Dendritic cell treated with granulocyte-macrophage colony-stimulating factor and Interleukin-4, amounts not matched to agents 40 ng/mL and 50 ng/mL, for 4 days (primary cell): Measurements from ENCODE around the gene CARD19.
A peak's percentile ranks its signal among the peaks of the same experiment; 100 is the strongest.

Experiments used
- H3K27ac Mint-ChIP-seq: one replicate; pipeline ENCODE4 v1.8.0; 2022; ENCODE audit warnings: mild to moderate bottlenecking, mixed read lengths
- H3K27me3 Mint-ChIP-seq: one replicate; pipeline ENCODE4 v1.8.0; 2022; ENCODE audit warnings: mild to moderate bottlenecking, mixed read lengths
- H3K36me3 Mint-ChIP-seq: one replicate; pipeline ENCODE4 v1.8.0; 2022; ENCODE audit warnings: low read depth, mixed read lengths
- H3K4me1 Mint-ChIP-seq: one replicate; pipeline ENCODE4 v1.8.0; 2022; ENCODE audit warnings: low read depth, mixed read lengths
- H3K4me3 Mint-ChIP-seq: one replicate; pipeline ENCODE4 v1.8.0; 2022; ENCODE audit warnings: mild to moderate bottlenecking, moderate library complexity, mixed read lengths
- H3K9me3 Mint-ChIP-seq: one replicate; pipeline ENCODE4 v1.8.0; 2022; ENCODE audit warnings: mixed read lengths
- intact Hi-C: fragments of 100-400 bp; cut with micrococcal nuclease; formaldehyde crosslinking; loops from one replicate; pipeline ENCODE4 v1.15.0; 2022

CARD19 gene

DNA sequence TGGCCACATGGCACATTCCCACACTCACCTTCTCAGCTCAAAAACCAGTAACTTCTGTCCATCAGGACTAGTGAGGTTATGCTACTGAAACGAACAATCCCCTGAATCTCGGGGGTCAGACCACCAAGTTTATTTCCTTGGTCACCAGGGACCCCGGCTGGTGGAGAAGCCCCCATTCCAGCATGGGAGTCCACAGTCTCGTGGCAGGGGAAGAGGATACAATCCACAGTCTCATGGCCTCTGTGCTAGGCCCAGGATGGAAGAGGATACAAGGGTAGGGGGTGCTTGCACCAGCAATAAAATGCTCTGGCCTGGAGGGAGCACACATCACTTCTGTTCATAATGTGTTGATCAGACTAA is 7.4 kb upstream of the CARD19 start:
- Mint-ChIP-seq H3K9me3 (peaks cover 20% of the 10 kb centered on the region), H3K27ac (no peak overlapping the region), H3K4me3 (no peak overlapping the region), H3K36me3 (peaks cover 6% of the 10 kb centered on the region), H3K27me3 (no peaks in the 10 kb centered on the region), H3K4me1 (peaks cover 35% of the 10 kb centered on the region)
- intact Hi-C loops, result no loop called here

DNA sequence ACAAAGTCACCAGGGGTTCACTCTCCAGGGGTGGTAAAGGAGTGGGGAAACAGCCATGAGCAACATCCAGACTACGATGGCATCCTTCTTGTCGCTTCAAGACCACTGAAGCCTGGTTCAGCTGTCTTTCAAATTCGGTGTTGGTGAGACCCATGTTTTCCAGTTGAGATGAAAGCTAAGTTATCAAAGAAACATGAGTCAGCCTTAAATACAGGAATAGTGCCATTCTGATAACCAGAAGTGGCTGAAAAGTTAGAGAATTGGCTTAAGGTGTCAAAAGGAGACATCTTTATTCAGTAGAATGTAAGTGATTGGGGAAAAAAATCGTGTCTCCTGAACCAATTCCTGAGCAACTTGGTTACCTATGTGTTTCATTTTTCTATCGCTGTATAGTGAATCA is 7.0 kb upstream of the CARD19 start:
- H3K4me1 Mint-ChIP-seq, result peaks cover 35% of the 10 kb centered on the region
- peaks cover 6% of the 10 kb centered on the region for H3K36me3 Mint-ChIP-seq
- H3K27ac Mint-ChIP-seq, result no peak overlapping the region
- intact Hi-C loops, result no loop called here
- peaks cover 20% of the 10 kb centered on the region for H3K9me3 Mint-ChIP-seq
- H3K27me3 Mint-ChIP-seq, result no peaks in the 10 kb centered on the region
- no peak overlapping the region for H3K4me3 Mint-ChIP-seq

DNA sequence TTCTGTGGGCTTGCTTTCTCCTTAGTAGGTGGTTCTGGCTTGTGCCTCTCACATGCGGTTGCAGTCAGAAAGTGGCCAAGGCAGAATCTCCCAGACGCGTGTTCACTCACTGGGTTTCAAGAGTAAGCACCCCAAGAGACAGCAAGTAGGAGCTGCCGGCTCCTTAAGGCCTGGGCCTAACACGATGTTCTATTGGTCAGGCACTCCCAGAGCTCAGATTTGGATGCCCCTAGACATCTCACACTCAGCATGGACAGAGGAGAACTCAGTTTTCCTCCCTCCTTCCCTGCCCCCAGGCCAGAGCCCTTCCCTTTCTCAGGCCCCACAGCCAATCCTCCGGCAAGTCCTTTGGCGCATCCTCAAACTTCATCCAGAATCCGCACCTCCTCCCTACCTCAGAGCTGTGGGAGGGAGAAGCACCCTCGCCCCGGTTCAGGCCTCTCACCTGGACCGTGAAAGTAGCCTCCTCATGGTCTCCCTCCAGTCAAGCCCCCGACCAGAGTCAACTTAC is 6.5 kb upstream of the CARD19 start:
- Mint-ChIP-seq H3K36me3 (peaks cover 6% of the 10 kb centered on the region), H3K4me1 (peaks cover 39% of the 10 kb centered on the region), H3K27ac (no peak overlapping the region), H3K27me3 (no peaks in the 10 kb centered on the region), H3K9me3 (peaks cover 20% of the 10 kb centered on the region), H3K4me3 (no peak overlapping the region)
- intact Hi-C loops, result no loop called here

DNA sequence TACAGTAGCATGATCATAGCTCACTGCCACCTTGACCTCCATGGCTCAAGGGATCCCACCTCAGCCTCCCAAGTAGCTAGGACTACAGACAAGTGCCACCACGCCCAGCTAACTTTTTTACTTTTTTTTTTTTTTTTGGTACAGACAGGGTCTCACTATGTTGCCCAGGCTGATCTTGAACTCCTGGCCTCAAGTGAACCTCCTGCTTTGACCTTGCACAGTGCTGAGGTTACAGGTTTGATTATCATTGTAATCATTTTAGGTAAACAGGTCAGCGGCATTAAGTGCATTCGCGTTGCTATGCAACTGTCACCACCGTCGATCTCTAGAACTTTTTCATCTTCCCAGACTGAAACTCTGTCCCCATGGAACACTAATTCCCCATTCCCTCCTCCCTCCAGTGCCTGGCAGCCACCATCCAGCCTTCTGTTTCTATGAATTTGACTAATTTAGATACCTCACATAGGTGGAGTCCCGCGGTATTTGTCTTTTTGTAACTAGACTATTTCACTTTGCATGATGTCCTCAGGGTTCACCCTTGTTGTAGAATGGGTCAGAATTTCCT is 5.8 kb upstream of the CARD19 start:
- peaks cover 6% of the 10 kb centered on the region for H3K36me3 Mint-ChIP-seq
- no peak overlapping the region for H3K4me3 Mint-ChIP-seq
- intact Hi-C loops, result loop anchor here (10.0 kb wide), 1 partner anchor 55 kb away; no protein-coding TSS in a partner anchor
- H3K9me3 Mint-ChIP-seq, result peaks cover 20% of the 10 kb centered on the region
- no peak overlapping the region for H3K27ac Mint-ChIP-seq
- peaks cover 45% of the 10 kb centered on the region for H3K4me1 Mint-ChIP-seq
- no peaks in the 10 kb centered on the region for H3K27me3 Mint-ChIP-seq

DNA sequence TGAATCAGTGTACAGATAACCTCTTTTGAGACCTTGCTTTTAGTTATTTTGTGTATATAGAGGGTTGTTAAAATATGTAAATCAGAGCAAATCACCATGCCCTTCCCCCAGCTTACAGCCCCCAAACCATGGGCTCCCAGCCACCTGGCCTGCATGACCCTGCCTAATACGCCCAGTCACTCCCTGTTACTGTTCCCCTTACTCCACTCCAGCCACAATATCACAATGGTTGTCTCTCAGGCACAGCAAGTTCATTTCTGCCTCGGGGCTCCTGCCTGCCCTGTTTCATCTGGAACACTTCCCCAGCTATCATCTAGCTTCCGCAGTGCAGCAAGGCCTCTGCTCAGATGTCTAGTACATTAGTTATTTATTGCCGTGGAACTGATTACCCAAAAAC is 5.0 kb upstream of the CARD19 start:
- Mint-ChIP-seq H3K36me3 (peaks cover 6% of the 10 kb centered on the region), H3K27me3 (no peaks in the 10 kb centered on the region), H3K9me3 (peaks cover 14% of the 10 kb centered on the region), H3K27ac (peak overlapping the region; percentile 60), H3K4me3 (no peak overlapping the region), H3K4me1 (peaks cover 45% of the 10 kb centered on the region)
- intact Hi-C loops, result loop anchor here (10.0 kb wide), 1 partner anchor 56 kb away; no protein-coding TSS in a partner anchor

DNA sequence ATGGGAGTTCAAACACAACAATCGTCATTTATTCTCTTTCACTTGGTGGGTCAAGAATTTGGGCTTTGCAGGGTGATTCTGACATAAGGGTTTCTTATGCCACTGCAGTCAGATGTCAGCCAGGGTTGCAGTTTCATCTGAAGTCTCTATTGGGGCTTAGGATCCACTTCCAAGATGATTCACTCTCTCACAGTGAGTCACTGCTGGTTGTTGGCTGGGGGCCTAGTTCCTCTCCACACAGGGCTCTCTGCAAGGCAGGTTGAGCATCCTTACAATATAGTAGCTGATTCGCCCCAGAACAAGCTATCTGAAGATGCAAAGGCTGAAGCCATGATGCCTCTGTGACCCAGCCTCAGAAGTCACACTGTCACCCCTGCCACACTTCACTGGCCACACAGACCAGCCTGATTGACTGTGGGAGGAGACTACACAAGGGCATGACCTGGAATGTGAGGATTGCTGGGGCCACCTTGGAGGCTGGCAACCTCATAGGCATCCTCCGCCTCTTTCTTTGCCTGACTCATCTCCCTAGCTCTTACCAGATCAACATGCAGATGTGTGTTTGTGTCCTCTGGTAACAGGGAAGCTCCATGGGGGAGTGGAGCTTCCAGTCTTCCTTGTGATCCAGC is 4.5 kb upstream of the CARD19 start:
- H3K4me1 Mint-ChIP-seq, result peaks cover 42% of the 10 kb centered on the region
- H3K36me3 Mint-ChIP-seq, result peaks cover 6% of the 10 kb centered on the region
- no peak overlapping the region for H3K4me3 Mint-ChIP-seq
- no peaks in the 10 kb centered on the region for H3K27me3 Mint-ChIP-seq
- intact Hi-C loops, result loop anchor here (10.0 kb wide), 1 partner anchor 57 kb away; no protein-coding TSS in a partner anchor
- H3K9me3 Mint-ChIP-seq, result peaks cover 14% of the 10 kb centered on the region
- peak overlapping the region; percentile 60 for H3K27ac Mint-ChIP-seq

DNA sequence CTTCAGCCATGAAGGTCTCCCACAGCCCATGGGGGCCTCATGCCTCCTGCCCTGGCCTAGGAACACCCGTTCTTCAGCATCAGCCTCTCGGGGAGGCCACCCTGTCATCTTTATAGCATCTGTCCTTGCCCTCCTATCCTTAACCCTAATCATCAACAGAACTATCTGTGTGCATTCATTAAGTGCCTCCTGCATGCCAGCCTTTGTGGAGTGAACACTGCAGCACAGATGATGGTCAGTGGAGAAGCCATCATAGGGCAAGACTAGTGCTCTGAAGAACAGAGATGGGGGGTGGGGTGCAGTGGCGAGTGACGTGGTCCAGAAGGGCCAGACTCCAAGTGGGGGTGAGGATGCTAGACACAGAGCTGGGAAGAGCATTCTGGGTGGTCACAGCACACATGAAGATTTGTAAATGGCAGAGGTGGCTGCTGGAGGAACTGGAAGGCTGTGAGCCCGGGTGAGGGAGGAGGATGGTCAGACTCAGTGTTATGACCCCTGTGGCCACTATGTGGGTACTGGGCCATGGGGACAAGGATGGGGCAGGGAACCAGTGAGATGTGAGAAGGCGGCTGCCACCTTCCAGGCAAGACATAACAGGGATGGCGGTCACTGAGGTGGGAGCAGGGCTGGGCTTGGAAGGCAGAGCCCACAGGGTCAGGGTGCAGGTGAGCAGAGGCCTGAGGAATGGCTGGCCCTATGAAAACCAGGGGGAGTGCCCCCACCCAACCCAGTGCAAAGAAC is 3.6 kb upstream of the CARD19 start:
- peak overlapping the region; percentile 91 for H3K27ac Mint-ChIP-seq
- H3K36me3 Mint-ChIP-seq, result peaks cover 6% of the 10 kb centered on the region
- peaks cover 46% of the 10 kb centered on the region for H3K4me1 Mint-ChIP-seq
- intact Hi-C loops, result loop anchor here (10.0 kb wide), 1 partner anchor 58 kb away; no protein-coding TSS in a partner anchor
- H3K9me3 Mint-ChIP-seq, result peaks cover 14% of the 10 kb centered on the region
- H3K4me3 Mint-ChIP-seq, result no peak overlapping the region
- no peaks in the 10 kb centered on the region for H3K27me3 Mint-ChIP-seq

DNA sequence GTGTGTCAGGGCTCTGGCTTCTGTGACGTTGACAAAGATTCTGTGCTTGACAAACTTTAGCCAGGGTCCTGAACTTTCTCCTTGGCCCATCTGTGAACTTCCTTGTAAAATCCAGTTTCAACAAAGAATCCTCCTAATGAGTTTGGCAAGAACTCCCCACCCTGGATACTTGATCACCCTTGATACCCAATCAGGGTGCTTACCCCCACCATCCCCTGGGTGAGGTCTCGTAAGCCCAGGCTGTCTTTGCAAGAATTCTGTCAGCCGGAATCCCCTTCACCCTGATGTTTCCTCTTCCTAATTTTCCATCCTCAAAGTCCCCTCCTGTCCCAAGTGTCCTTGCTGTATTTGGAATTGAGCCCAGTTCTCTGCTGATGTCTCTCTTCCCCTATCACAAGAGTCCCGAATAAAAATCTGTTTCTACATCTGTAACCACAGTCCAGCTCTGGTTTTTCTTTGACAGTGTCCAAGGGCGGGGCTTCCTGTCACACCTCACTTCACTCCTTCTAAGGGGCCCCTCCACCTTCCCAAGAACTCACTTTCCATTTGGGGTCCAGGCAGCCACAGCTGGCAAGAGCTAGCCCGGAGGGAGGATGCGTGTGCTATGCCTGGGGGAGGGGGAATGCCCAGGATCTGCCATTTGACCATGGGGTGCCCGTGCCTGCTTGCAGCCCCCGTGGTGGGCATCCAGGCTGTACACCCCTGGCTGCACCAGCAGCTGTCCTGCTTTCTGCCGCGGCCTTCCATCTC is 2.7 kb upstream of the CARD19 start:
- peaks cover 6% of the 10 kb centered on the region for H3K36me3 Mint-ChIP-seq
- intact Hi-C loops, result loop anchor here (10.0 kb wide), 1 partner anchor 59 kb away; no protein-coding TSS in a partner anchor
- H3K4me1 Mint-ChIP-seq, result peaks cover 55% of the 10 kb centered on the region
- peak overlapping the region; percentile 91 for H3K27ac Mint-ChIP-seq
- peak overlapping the region; percentile 21 for H3K4me3 Mint-ChIP-seq
- H3K27me3 Mint-ChIP-seq, result no peaks in the 10 kb centered on the region
- peaks cover 14% of the 10 kb centered on the region for H3K9me3 Mint-ChIP-seq

DNA sequence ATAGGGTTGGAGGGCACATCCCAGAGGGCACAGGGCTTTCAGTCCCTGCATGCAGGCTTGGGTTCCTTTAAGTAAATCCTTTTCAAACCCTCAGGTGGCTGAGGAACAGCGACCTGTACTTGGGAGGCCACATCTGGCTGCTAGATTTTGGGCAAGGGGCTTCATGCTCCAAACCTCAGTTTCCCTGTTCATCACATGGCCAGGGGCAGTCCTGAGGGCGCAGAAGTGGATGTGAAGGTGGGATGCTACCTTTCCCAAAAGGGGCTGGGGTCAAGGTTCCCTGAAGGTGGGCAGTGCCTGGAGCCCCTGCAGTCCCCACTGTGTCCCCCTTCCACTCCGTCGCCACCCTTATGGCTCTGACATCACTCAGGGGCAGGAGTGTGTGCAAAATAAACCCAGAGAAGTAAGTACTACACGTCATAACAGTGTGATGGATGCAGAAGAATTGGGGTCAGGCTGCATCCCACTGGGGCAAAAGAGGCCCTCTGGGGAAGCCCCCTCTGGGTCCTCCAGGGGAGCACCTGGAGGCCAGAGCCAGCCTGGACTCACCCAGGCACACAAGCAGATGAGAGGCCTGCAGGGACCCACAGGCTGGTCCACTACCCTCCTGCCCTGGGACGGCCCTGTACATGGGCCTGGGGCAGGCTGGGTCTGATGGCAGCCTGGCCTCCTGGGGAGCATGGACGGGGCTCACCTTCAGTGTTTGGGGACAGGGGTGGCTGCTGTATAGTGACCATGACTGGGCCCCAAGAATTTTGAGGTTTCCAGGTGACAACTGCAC is 1.9 kb upstream of the CARD19 start:
- peaks cover 14% of the 10 kb centered on the region for H3K9me3 Mint-ChIP-seq
- intact Hi-C loops, result loop anchor here (10.0 kb wide), 1 partner anchor 59 kb away; no protein-coding TSS in a partner anchor
- no peak overlapping the region for H3K4me3 Mint-ChIP-seq
- peak overlapping the region; percentile 91 for H3K27ac Mint-ChIP-seq
- peaks cover 60% of the 10 kb centered on the region for H3K4me1 Mint-ChIP-seq
- H3K27me3 Mint-ChIP-seq, result no peaks in the 10 kb centered on the region
- H3K36me3 Mint-ChIP-seq, result peaks cover 6% of the 10 kb centered on the region

DNA sequence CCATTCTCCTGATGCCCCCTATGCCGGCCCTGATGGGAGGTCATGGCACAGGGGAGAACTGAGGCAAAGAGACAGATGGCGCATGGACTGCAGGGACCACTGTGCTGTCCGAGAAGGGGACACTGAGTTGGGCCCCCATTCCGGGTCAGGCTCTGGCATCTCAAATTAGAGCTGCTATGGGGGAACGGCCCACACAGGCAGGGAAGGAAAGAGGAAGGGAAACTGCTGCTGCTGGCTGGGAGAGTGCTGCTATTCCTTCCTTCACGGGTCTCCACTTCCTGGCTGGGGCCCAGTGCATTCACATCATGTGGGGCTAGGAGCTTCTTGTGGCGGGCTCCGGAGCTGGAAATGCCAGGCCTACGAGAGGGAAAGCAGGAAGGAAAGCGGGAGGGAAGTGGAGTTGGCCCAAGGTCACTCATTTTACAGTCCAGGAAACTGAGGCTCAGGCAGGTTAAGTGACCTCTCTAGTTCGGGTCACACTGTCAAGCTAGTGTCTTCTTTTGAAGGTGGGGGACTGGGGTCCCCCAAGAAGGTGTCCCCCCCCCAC is 1.3 kb upstream of the CARD19 start:
- peaks cover 6% of the 10 kb centered on the region for H3K36me3 Mint-ChIP-seq
- intact Hi-C loops, result loop anchor here (5.0 to 10.0 kb wide), 5 partner anchors 37 to 358 kb away; partner anchors contain the start of genes FAM120A, FAM120AOS, NINJ1 and SUSD3
- peak overlapping the region; percentile 75 for H3K4me3 Mint-ChIP-seq
- H3K27me3 Mint-ChIP-seq, result no peaks in the 10 kb centered on the region
- H3K27ac Mint-ChIP-seq, result peak overlapping the region; percentile 91
- H3K4me1 Mint-ChIP-seq, result peaks cover 67% of the 10 kb centered on the region
- peaks cover 14% of the 10 kb centered on the region for H3K9me3 Mint-ChIP-seq

DNA sequence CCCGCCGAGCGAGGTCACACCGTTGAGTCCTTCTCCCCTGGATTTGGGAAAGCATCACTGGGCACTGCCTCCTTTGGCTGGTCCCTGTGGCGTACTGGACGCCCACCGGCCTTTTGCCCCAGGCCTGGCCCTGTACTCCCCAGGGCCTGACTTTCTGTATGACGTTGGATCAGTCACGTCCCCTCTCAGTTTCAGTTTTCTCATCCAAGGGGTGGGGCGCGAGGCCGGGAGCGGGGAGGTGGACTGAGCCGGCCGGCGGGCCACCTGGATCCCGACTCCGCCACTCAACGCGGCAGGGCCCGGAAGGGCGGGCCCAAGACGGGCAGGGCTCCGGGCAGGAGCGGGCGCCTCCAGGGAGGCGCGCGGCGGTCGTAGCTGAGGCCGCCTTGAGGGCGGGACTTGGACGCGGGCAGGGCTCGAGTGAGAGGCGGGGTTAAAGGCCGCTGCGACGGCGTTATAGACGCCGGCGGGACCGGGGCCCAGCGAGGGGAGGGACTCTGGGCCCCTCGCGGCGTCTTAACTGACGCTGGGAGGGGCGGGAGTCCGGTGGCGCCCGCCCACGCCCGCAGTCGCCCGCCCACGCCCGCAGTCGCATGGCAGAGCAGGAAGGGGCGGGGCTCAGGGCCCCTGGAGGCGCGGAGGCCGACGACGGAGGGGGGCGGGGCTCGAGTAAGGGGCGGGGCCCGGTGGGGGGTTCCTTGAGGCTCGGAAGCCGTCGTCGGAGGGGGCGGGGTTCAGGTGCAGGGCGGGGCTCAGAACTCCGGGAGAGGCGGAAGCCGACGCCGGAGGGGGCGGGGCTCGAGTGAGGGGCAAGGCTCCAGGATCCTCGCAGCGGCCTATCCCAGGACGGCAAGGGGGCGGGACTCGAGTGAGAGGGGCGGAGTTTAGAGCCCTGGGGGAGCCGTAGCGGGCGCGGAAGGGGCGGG is 549 bp upstream of the CARD19 start:
- Mint-ChIP-seq H3K9me3 (peaks cover 14% of the 10 kb centered on the region), H3K27ac (peak overlapping the region; percentile 91), H3K4me3 (peak overlapping the region; percentile 85), H3K4me1 (peaks cover 74% of the 10 kb centered on the region), H3K27me3 (no peaks in the 10 kb centered on the region), H3K36me3 (peaks cover 6% of the 10 kb centered on the region)
- intact Hi-C loops, result loop anchor here (5.0 to 10.0 kb wide), 5 partner anchors 37 to 357 kb away; partner anchors contain the start of genes FAM120A, FAM120AOS, NINJ1 and SUSD3
